ENCODE data around the gene PRM3. TPM values are rescaled to one million over a fixed set of nuclear protein-coding genes. Genes with fewer than 3 reads are reported as not detected.
"Not testable (repeated sequence)": the region's sequence is repeated elsewhere in the genome, so short reads cannot be mapped to it uniquely, and the experiment has no call there.

PRM3 gene
- total and polyA plus RNA-seq, 2 of the 8 experiments (the other 6 are each of a cell fraction or from before 2014, with no cell fraction given): not detected

DNA sequence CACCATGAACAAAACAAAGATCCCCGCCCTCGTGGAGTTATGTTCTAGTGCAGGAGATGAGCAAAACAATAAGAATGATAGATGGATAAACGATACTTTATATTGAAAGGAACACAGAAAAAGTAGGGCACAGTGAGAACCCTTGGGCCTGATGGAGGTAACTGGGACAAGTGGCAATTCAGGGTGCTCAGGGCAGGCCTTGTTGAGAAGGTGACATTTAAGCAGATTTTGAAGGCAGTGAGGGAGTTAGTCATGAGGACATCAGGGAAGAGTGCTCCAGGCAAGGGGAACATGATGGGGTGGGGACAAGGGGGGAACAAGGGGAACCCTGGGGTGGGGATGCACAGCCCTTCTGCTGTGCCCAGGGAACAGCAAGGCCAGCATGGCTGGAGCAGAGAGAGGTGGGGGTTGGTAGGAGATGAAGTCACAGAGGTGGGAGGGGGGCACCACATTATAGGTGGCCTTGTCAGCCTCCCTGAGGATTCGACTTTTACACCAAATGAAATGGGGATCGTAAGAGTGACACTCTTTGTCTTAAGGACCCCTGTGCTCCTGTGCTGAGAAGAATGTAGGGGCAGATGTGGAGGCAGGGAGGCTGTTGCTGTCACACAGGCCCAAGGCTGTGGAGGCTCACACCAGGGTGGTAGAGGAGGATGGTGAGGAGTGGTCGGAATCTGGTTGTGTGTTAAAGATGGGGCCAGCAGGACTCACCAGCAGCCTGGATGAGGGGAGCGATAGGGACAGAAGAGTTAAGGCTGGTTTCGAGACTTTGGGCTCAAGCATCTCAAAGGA lies 16.9 kb upstream of the PRM3 start (continued):
- TF ChIP-seq, protein P1, sequence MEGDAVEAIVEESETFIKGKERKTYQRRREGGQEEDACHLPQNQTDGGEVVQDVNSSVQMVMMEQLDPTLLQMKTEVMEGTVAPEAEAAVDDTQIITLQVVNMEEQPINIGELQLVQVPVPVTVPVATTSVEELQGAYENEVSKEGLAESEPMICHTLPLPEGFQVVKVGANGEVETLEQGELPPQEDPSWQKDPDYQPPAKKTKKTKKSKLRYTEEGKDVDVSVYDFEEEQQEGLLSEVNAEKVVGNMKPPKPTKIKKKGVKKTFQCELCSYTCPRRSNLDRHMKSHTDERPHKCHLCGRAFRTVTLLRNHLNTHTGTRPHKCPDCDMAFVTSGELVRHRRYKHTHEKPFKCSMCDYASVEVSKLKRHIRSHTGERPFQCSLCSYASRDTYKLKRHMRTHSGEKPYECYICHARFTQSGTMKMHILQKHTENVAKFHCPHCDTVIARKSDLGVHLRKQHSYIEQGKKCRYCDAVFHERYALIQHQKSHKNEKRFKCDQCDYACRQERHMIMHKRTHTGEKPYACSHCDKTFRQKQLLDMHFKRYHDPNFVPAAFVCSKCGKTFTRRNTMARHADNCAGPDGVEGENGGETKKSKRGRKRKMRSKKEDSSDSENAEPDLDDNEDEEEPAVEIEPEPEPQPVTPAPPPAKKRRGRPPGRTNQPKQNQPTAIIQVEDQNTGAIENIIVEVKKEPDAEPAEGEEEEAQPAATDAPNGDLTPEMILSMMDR (IDR thresholded peaks at IDR 0.05; ENCODE audit: control extremely low read depth in 1 of 3, insufficient read depth in 1 of 3, low read depth in 1 of 3, low read length in 3 of 3): no peak
- TF ChIP-seq SIRT6 (IDR thresholded peaks at IDR 0.05; ENCODE audit: low read length): no peak
- no peak for TF ChIP-seq GABPA (IDR thresholded peaks at IDR 0.05; ENCODE audit: borderline replicate concordance, insufficient read depth, low read length)
- no peak for TF ChIP-seq EZH2 (IDR thresholded peaks at IDR 0.05; ENCODE audit: low read depth, low read length, severe bottlenecking)
- TF ChIP-seq, protein P2, sequence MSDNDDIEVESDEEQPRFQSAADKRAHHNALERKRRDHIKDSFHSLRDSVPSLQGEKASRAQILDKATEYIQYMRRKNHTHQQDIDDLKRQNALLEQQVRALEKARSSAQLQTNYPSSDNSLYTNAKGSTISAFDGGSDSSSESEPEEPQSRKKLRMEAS (IDR thresholded peaks at IDR 0.05): no peak
- TF ChIP-seq SIN3A (conservative IDR thresholded peaks at IDR 0.05 in 1 of 2, IDR thresholded peaks at IDR 0.05 in 1 of 2; ENCODE audit: low read depth in 1 of 2, low read length in 2 of 2): no peak

DNA sequence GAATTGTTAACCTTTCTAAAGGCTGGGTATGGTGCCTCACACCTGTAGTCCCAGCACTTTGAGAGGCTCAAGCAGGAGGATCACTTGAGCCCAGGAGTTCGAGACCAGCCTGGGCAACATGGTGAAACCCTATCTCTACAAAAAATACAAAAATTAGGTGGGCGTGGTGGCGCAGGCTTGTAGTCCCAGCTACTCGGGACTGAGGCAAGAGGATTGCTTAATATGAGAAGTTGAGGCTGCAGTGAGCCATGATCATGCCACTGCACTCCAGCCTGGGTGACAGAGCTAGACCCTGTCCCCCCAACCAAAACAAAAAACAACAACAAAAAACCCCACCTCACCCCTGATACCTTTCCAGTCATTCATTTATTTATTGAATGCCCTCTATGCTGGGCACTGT lies 16.3 kb upstream of the PRM3 start:
- not testable (repeated sequence) for H3K27ac ChIP-seq (ENCODE audit: low read depth, low read length); H3K4me2 ChIP-seq (ENCODE audit: insufficient read depth in 1 of 2, low read depth in 2 of 2, low read length in 2 of 2); H2AK5ac ChIP-seq (ENCODE audit: low read depth, low read length); H4K5ac ChIP-seq (ENCODE audit: insufficient read length, low read depth, low read length); H3K4me1 ChIP-seq (replicated peaks in 1 of 4; ENCODE audit: control insufficient read depth in 3 of 4, insufficient read depth in 4 of 4, low read length in 3 of 4); H3K56ac ChIP-seq (replicated peaks; ENCODE audit: insufficient read length, low read depth, low read length); H3K4ac ChIP-seq (replicated peaks; ENCODE audit: insufficient read length, low read depth, low read length); FAIRE-seq; H3K14ac ChIP-seq (ENCODE audit: insufficient read length); H3K23ac ChIP-seq (ENCODE audit: insufficient read length); H3K23me2 ChIP-seq (ENCODE audit: low read depth, low read length); H3K18ac ChIP-seq (ENCODE audit: extremely low read depth, low read length); H2BK5ac ChIP-seq (ENCODE audit: low read depth, low read length); DNase-seq (ENCODE audit: low read depth in 1 of 2, low spot score in 2 of 2); H4K20me1 ChIP-seq (replicated peaks in 1 of 2; ENCODE audit: control insufficient read depth in 1 of 2, insufficient read depth in 2 of 2, low read length in 2 of 2); H2BK15ac ChIP-seq (ENCODE audit: low read length); H3K36me3 ChIP-seq (ENCODE audit: control insufficient read depth in 2 of 4, insufficient read depth in 4 of 4, low read length in 3 of 4); H4K8ac ChIP-seq (ENCODE audit: extremely low read depth, insufficient read depth, low read length); H2BK12ac ChIP-seq (ENCODE audit: low read depth, low read length); H3K79me2 ChIP-seq (ENCODE audit: control insufficient read depth in 1 of 2, insufficient read depth in 2 of 2, low read length in 2 of 2); H3K4me3 ChIP-seq (ENCODE audit: extremely low read depth in 1 of 4, insufficient read depth in 2 of 4, low read depth in 3 of 4, low read length in 4 of 4); H3K9me3 ChIP-seq (ENCODE audit: insufficient read depth in 2 of 2, low read depth in 1 of 2, low read length in 1 of 2); H2AFZ ChIP-seq (ENCODE audit: low read length); H3K79me1 ChIP-seq (ENCODE audit: low read depth, low read length); H4K91ac ChIP-seq (replicated peaks; ENCODE audit: insufficient read length, low read length); H3K27me3 ChIP-seq (replicated peaks in 1 of 4; ENCODE audit: control insufficient read depth in 3 of 4, extremely low read depth in 1 of 4, insufficient read depth in 3 of 4, low read length in 3 of 4); H2BK20ac ChIP-seq (ENCODE audit: low read length); H2BK120ac ChIP-seq (replicated peaks; ENCODE audit: low read depth, low read length); H3K9ac ChIP-seq (replicated peaks in 1 of 4; ENCODE audit: extremely low read depth in 1 of 4, low read depth in 3 of 4, low read length in 3 of 4)
- CTCF ChIA-PET (ENCODE audit: partially characterized antibody): interaction anchor here (1.1 kb wide), 1 partner anchor 34 kb away, joined by 3 read pairs; the partner anchor contains the start of gene SOCS1
- 90% methylated on average over 4 of the region's 4 CpGs; no CpG with 5 or more reads in 1 of the 2 experiments for WGBS, 2 experiments (ENCODE audit: extremely low coverage in 1 of 2, insufficient coverage in 1 of 2, insufficient read length in 1 of 2, insufficient replicate concordance in 2 of 2, low coverage in 1 of 2, low lambda C conversion rate in 2 of 2, missing lambda C conversion rate in 1 of 2)
- POLR2A ChIA-PET (ENCODE audit: partially characterized antibody): interaction anchor here (1.2 to 1.5 kb wide), 2 partner anchors 16 to 33 kb away, joined by 3 to 4 read pairs; partner anchors contain the start of gene PRM3
